Testis (tissue), 3 donors: ENCODE results near the gene UNK. TPM values are rescaled to one million over a fixed set of nuclear protein-coding genes. Genes with fewer than 3 reads are reported as not detected.
A peak's percentile ranks its signal among the peaks of the same experiment; 100 is the strongest.

Experiments used
- DNase-seq: peaks from one replicate; pipeline ENCODE4 v3.0.0-alpha.2; 2019
- H3K27ac ChIP-seq, 2 donors: fragments of 200-600 bp; sonication (generic); one replicate each; pipeline ENCODE4 v1.5.1; 2019
- H3K27me3 ChIP-seq: fragments of 200-600 bp; sonication (generic); one replicate; pipeline ENCODE4 v1.5.1; 2019
- H3K36me3 ChIP-seq: fragments of 200-600 bp; sonication (generic); one replicate; pipeline ENCODE4 v1.5.1; 2017; ENCODE audit warnings: low read depth; ENCODE audit errors: missing control alignments
- H3K4me1 ChIP-seq: fragments of 200-600 bp; sonication (generic); one replicate; pipeline ENCODE4 v1.5.1; 2019
- H3K4me3 ChIP-seq, 2 donors: fragments of 200-600 bp; sonication (generic); one replicate each; pipeline ENCODE4 v1.5.1; 2017 to 2019
- H3K9me3 ChIP-seq: fragments of 200-600 bp; sonication (generic); one replicate; pipeline ENCODE4 v1.5.1; 2017
- CTCF ChIP-seq, 3 experiments: fragments of 450-650 bp in 2 of 3; fragments of 200-600 bp in 1 of 3; sonication (generic) in 1 of 3; IDR thresholded peaks; one replicate each; pipeline ENCODE4 v1.5.1; 2016 to 2019; ENCODE audit warnings: antibody characterized with exemption in 3 of 3, mild to moderate bottlenecking in 2 of 3, moderate library complexity in 1 of 3
- POLR2A ChIP-seq: fragments of 450-650 bp; IDR thresholded peaks from one replicate; pipeline ENCODE4 v1.6.1; 2017; ENCODE audit warnings: antibody characterized with exemption, mild to moderate bottlenecking, moderate library complexity
- WGBS, 2 donors: methylation state at CpG; one replicate each; pipeline ENCODE4 v1.1.5; 2018; 5-methylcytosine and 5-hydroxymethylcytosine counted together
- intact Hi-C: fragments of 100-400 bp; cut with DNase I; formaldehyde crosslinking; loops from one replicate; pipeline ENCODE4 v1.15.1; 2023; ENCODE audit warnings: low total_unique reads
- polyA plus RNA-seq: library from polyadenylated mRNA; stranded (reverse); fragments of 350-450 nt; fragmentation: Illumina TruSeq; extraction: RNeasy Lipid Tissue Mini Kit (QIAGEN cat#74804); gene quantifications from one replicate; pipeline ENCODE4 v1.2.3, GENCODE V29; 2014; ENCODE audit warnings: low read depth, low replicate concordance; ENCODE audit not compliant: insufficient read depth
- total RNA-seq, 2 donors: library from RNA; depleted of rRNA; stranded (reverse); fragments of >200 nt; gene quantifications; one replicate each; pipeline ENCODE4 v1.2.3, GENCODE V29; 2016

The UNK gene
- total and polyA plus RNA-seq, 3 donors from 2014 or later, result 57.2 to 76.0 (median 66.7) TPM

- Histone ChIP-seq H3K4me3 (no peak overlapping the region), H3K27ac (peak overlapping the region in 1 of 2 donors; percentile 10), H3K27me3 (no peaks in the 10 kb centered on the region), H3K4me1 (peaks cover 30% of the 10 kb centered on the region), H3K36me3 (no peaks in the 10 kb centered on the region), H3K9me3 (no peaks in the 10 kb centered on the region)
- intact Hi-C loops, result no loop called here
- no peak for TF ChIP-seq CTCF (IDR thresholded peaks at IDR 0.05)
- no peak for TF ChIP-seq POLR2A
- WGBS, 2 donors, result 57 to 79% methylated on average over 2 to 3 of the region's 3 CpGs
- no peak for DNase-seq
Measured at GRCh38 chr17:75822800-75823166, 38.2 kb downstream of the UNK start.

- no peak overlapping the region for H3K27ac ChIP-seq
- H3K4me1 ChIP-seq, result peaks cover 30% of the 10 kb centered on the region
- no peak overlapping the region for H3K4me3 ChIP-seq
- no peaks in the 10 kb centered on the region for H3K36me3 ChIP-seq
- TF ChIP-seq POLR2A (no peak), CTCF (IDR thresholded peaks at IDR 0.05) (no peak)
- no peak for DNase-seq
- H3K9me3 ChIP-seq, result no peaks in the 10 kb centered on the region
- intact Hi-C loops, result no loop called here
- 86 to 92% methylated on average over 27 to 28 of the region's 28 CpGs for WGBS, 2 donors
- no peaks in the 10 kb centered on the region for H3K27me3 ChIP-seq
Measured at GRCh38 chr17:75823257-75824041, 38.8 kb downstream of the UNK start.

GRCh38 chr17:75824050-75824552, 39.5 kb downstream of the UNK start:
- DNase-seq, result no peak
- Histone ChIP-seq H3K4me1 (peaks cover 30% of the 10 kb centered on the region), H3K4me3 (no peak overlapping the region), H3K9me3 (no peaks in the 10 kb centered on the region), H3K36me3 (no peaks in the 10 kb centered on the region), H3K27me3 (no peaks in the 10 kb centered on the region), H3K27ac (peak overlapping the region in 1 of 2 donors; percentile 76)
- intact Hi-C loops, result no loop called here
- no peak for TF ChIP-seq POLR2A
- TF ChIP-seq CTCF (IDR thresholded peaks at IDR 0.05), result no peak
- WGBS, 2 donors, result 87 to 88% methylated on average over 5 to 11 of the region's 13 CpGs

- Histone ChIP-seq H3K36me3 (no peaks in the 10 kb centered on the region), H3K9me3 (no peaks in the 10 kb centered on the region), H3K4me1 (peaks cover 30% of the 10 kb centered on the region), H3K4me3 (no peak overlapping the region), H3K27me3 (no peaks in the 10 kb centered on the region), H3K27ac (peak overlapping the region; percentile 47 to 76)
- WGBS, 2 donors, result 35 to 44% methylated on average over 2 of the region's 2 CpGs
- TF ChIP-seq CTCF (IDR thresholded peaks at IDR 0.05), result no peak
- TF ChIP-seq POLR2A, result no peak
- no peak for DNase-seq
- intact Hi-C loops, result no loop called here
Measured at GRCh38 chr17:75824666-75825065, 40.1 kb downstream of the UNK start.

- no peaks in the 10 kb centered on the region for H3K27me3 ChIP-seq
- DNase-seq, result no peak
- intact Hi-C loops, result no loop called here
- no peaks in the 10 kb centered on the region for H3K9me3 ChIP-seq
- H3K4me3 ChIP-seq, result no peak overlapping the region
- peak overlapping the region; percentile 47 to 76 for H3K27ac ChIP-seq
- H3K4me1 ChIP-seq, result peaks cover 30% of the 10 kb centered on the region
- 46 to 82% methylated on average over 10 to 11 of the region's 13 CpGs for WGBS, 2 donors
- H3K36me3 ChIP-seq, result no peaks in the 10 kb centered on the region
- no peak for TF ChIP-seq POLR2A
- TF ChIP-seq CTCF (IDR thresholded peaks at IDR 0.05), result no peak
Measured at GRCh38 chr17:75825149-75825552, 40.5 kb downstream of the UNK start.
